SKM-1 (cell line): ENCODE measurements around the gene SRP54.
"Not testable (repeated sequence)": the region's sequence is repeated elsewhere in the genome, so short reads cannot be mapped to it uniquely, and the experiment has no call there.

Experiments
- DNase-seq: peaks from one replicate; lab custom pipeline; 2025; ENCODE audit not compliant: unreplicated experiment; lab: John Stamatoyannopoulos, UW

SRP54 gene

DNA sequence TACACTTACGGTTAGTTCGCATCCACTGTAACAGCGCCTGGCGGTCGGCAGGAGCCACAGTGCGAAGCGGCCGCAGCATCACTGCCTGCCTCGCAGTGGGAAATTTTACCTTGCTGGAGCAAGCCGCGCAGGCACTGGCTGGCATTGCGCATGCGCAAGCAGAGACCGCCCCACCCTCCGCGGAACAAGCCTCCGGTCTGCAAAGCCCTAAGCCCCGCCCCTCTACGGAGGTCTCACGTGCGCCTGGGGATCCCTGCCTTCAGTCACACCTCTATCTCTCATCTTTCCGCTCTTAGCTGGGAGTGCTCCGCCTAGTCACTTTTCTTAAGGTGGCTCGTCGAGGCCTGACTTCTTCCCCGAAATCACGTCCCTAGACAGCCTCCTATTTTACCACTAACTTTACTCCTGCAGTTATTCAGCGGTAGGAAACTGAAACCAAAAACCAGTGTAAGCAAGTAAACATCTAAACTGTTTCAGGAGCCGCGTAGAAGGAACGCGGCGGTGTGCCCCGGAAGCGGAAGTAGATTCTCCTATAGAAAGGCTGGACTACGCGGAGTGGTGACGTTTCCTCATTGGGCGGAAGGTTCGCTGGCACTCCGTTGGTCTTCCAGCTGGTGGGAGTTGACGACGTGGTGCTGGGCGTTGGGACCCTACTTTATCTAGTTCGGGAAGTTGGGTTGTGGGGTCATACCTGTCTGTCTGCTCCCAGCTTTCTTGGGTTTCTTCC lies at the start of gene SRP54:
Gene SRP54 (plus strand): TSS at position 572 of the 727 bp plus-strand sequence. CDS start 13,718 bp downstream, outside the sequence.
- peak; percentile 86 for DNase-seq

DNA sequence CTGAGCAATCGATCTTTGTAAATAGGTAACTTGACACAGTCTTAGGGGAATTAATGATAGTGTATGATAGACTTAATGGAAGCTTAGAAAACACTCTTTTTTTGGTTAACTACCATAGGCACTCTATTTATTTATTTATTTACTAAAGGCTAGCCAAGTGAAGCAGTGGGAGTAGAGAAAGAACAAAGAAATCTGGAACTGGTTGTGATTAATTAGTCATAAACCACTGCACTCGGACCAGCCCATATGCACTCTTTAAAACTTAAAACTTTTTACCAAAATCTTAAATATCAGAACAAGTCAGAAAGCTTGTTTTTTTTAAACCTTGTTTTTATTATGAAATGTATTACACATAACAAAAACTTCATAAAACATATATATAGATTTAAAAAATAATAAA lies 49.5 kb upstream of the SRP54 start:
- no peak for DNase-seq

DNA sequence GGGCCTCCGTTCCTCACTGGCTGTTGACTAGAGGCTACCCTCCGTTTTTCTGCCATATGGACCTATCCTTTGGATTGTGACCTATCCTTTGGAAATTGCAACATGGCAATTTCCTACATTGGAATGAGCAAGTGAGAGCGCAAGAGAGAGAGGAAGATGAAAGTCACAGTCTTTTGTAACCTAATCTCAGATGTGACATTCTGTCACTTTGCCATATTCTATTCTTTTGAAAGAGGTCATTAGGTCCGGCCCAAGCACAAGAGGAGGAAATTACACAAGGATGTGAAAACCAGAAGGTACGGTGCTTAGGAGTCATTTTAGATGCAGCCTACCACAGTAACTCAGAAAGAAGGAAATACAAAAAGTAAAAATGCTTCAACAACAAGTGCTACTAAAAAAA lies 47.3 kb upstream of the SRP54 start:
- DNase-seq, result peak; percentile 61

DNA sequence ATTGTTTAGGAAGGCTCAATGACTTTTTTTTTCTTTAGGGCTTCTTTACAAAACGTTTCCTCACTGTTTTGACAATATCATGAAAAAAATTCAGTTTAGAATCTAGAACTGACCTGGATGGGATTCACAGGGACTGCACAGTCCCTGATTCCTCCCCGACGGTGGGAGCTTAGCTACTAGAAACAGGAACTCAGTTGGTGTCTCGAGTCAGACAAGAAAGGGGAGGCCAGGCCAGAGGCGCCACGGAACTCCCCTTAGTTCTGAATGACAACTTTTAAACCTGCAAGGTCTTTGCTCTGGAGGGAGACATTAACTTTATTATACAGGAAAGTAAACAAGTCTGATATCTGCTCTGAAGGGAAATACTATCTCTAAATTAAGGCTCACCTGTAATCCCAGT lies 45.4 kb upstream of the SRP54 start:
- DNase-seq, result no peak

DNA sequence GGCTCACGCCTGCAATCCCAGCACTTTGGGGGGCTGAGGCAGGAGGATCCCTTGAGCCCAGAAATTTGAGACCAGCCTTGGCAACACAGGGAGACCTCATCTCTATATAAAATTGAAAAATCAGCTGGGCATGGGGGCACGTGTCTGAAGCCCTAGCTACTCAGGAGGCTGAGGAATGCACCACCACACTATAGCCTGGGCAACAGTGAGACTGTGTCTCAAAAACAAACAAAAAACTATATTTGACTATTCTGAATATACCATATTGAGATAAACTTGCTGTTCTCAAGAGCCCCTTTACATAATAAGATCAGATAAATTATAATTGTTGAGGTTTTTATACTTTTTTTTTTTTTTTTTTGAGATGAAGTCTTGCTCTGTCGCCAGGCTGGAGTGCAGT lies 44.9 kb upstream of the SRP54 start:
- no peak for DNase-seq

DNA sequence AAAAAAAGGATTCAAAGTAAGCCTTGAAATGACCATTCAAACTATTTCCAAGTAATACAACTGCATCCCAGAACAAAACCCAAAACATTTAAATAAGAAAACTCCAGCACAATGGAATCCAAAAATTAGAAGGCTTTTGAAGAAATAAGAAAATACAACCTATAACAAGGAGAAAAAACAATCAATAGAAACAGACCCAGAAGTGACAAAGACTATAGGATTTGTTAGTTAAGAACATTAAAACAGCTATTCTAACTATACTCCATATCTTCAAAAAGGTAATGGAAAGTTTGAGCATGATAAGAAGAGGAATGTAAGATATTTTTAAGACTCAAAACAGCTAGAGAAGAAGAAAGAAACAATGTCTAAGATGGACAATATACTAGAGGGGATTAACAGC lies 39.3 kb upstream of the SRP54 start:
- DNase-seq, result no peak

DNA sequence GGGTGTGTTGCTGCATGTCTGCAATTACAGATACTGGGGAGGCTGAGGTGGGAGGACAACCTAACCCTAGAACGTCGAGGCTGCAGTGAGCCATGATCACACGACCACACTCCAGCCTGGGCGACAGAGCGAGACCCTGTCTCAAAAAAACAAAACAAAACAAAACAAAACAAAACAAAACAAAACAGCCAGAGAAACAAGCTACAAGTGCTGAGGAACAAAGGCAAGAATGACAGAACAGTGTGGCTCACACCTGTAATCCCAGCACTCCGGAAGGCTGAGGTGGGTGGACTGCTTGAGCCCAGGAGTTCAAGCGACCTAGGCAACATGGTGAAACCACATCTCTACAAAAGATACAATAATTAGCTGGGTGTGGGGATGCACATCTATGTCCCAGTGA lies 38.0 kb upstream of the SRP54 start:
- no peak for DNase-seq

DNA sequence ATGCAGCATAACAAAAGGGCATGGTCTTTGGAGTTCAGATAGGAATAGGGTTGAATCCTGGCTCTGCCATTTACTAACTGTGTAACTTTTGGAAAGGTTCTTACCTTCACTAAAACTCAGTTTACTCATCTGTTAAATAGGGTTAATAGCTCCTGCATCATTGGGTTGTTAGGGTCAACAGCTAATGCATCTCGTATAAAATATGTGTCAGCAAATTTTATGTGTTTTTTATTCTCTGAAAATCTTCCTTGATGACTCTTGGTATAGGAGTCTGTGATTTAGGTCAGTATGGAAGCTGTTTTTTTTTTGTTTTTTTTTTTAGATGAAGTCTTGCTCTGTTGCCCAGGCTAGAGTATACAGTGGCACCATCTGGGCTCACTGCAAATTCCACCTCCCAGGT lies 36.1 kb upstream of the SRP54 start:
- DNase-seq, result no peak

DNA sequence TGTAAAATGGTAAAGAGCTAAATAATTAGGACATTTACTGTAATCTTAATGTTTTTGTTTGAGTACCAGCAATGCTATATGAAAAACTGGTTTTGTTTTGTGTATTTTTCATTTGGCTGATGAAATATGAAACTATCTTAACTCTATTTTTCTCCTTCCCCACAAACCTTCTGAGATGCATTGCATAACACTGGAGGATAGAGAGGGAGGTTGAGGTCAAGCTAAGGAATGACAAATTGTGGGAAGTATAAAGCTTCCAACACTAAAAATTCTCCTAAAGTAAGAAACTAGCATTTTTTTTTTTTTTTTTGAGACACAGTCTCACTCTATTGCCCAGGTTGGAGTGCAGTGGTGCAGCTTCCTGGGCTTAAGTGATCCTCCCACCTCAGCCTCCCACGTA lies 31.5 kb upstream of the SRP54 start:
- no peak for DNase-seq

DNA sequence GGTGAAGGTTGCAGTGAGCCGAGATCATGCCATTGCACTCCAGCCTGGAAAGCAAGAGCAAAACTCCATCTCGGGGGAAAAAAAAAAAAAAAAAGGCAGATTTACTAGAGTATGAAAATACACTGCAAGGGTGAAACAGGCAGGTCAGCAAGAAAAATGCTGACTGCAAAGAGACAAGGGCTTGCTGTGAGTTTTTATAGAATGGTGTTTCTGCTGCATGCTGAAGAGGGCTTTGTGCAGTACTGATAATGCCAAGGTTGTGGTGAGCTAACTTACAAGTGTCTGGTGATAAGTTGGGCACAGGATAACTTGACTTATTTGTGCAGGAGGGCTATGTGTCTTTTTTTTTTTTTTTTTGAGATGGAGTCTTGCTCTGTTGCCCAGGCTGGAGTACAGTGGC lies 25.9 kb upstream of the SRP54 start:
- no peak for DNase-seq

DNA sequence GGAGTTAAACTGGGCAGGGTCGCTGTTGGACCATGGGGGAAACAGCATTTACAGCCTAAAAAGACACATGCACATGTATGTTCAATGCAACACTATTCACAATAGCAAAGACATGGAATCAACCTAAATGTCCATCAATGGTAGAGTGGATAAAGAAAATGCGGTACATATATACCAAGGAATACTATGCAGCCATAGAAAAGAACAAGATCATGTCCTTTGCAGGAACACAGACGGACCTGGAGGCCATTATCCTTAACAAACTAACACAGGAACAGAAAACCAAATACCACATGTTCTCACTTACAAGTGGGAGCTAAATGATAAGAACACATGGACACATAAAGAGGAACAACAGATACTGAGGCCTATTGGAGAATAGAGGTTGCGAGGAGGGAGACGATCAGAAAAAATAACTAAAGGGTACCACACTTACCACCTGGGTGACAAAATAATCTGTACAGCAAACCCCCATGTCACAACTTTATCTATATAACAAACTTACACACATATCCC lies 25.0 kb upstream of the SRP54 start:
- DNase-seq, result no peak

DNA sequence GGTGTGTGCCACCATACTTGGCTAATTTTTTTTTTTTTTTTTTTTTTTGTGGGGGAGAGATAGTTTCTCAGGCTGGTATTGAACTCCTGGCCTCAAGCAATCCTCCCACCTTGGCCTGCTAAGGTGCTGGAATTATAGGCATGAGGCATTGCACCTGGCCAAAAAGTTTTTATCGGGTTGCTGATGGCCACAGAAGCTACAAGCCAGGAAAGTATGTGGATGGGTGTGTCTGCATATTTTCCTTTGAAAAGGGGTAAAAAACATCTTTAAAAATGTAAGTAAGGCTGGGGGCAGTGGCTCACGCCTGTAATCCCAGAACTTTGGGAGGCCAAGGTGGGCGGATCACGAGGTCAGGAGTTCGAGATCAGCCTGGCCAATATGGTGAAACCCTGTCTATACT lies 20.7 kb upstream of the SRP54 start:
- DNase-seq, result not testable (repeated sequence)

DNA sequence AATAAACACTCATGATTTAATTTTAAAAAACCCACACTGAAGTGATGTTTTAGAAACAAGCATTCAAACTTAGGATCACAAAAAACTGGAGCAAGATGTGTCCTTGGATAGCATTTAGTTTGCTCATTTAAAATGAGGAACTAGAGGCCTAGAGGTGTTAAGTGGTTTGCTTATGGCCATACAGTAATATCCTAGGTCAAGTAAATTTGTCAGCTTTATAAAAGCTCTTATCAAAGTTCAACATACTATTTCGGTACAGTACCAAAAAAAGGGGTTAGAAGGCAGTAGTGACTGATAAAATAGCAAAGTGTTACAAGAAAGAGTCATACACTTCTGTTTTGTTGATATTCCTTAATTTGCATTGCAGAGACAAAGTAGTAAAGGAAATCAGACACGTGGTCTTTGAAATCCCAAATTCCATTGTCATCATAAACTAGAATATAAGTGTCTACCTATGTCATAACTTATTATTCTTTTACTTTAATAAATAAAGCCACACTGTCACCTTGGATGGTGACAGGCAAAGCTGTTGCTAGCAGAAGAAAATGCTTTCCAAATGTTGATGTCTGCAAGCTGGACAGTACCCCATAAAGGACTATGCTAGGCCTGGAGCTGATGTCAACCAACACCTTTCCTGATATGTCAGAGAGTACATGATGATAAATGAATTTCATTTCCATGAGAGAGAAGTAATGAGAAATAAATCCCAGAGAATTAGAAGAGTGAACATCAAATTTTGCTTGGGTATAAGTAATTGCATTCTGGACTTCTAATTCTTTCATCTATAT lies 17.6 kb upstream of the SRP54 start:
- no peak for DNase-seq

DNA sequence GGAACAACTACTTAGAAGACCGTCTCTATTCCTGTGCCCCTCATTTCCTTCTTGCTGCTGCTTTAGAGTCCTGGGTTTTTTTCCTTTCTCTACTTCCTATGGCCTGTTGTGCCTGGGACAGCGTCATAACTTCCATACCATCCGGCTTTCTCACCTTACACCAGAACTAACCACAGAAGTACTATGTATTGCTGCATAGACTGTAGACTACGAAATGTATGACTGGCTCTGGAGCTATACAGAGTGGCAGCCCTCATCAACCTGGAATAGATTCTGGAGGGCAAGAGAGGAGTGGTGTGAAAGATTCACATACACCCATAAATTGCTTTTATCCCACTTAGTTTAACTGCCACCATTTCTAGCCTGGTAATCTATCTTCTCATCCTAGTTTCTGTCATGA lies 16.9 kb upstream of the SRP54 start:
- DNase-seq, result no peak

DNA sequence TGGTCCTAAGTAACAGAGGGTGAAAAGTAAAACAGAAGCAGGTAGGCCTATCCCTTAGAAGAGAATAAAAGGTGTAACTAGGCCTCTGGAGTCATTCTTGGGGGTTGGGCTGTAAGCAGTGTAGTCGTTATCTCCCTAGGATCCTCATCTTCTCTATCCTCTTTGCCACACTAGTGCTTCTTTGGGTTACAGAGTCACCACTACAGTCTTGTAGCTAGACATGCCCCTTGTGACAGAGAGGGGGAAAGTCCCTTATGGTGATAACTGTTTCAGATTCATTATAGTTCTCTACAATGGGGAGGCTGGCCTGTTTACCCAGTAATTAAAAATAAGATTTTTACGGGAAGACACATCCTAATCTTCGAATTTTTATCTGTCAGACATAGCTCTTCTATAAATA lies 16.4 kb upstream of the SRP54 start:
- no peak for DNase-seq

DNA sequence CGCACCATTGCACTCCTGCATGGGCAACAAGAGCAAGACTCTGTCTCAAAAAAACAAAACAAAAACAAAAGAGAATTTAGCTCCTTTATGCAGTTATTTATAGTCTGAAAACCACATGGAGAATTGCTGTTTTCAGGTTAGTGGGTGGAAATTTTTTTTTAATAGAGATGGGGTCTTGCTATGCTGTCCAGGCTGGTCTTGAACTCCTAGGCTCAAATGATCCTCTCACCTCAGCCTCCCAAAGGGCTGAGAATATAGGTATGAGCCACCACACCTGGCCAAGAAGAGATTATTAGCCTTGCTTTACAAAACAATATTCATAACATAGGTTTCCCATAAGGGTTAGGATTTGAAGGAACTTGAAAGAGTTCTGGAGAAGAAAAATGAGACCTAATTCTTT lies 12.1 kb upstream of the SRP54 start:
- DNase-seq, result no peak

DNA sequence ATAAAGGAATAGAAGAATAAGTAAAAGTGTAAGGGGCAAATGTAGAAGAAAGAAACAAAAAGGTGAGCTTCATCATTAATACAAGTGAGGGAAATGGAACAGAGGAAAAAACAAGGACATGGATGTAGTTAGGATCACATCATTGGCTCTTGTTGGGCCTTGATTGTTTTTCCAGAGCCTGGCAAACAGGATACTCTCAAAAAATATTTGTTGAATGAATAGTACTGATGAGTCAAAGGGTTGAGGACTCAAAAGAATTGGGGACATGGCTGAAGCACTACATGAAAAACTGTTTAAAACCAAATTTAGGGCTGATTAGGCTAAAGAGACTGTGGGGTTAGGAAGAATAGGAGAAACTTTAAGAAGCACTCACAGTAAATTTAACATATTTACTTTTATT lies 11.4 kb upstream of the SRP54 start:
- no peak for DNase-seq

DNA sequence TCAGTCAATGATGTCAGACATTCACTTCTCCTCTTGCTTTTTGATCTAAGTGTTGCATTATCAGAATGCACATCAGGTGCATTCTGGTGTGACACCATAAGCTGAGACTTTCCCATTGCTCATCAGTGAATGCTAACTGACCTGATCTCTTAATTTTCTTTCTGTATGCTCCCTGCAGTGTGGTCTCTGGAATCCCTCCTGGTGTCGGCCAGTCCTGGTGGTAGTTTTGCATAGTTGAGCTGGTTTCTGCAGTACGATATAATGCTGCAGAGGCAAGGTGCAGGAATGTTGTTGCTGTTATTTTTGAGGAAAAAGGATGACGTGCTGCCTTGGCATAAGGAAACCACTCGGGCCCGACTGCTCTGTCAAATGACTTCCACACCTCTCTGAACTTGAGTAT lies 11.0 kb upstream of the SRP54 start:
- DNase-seq, result no peak

DNA sequence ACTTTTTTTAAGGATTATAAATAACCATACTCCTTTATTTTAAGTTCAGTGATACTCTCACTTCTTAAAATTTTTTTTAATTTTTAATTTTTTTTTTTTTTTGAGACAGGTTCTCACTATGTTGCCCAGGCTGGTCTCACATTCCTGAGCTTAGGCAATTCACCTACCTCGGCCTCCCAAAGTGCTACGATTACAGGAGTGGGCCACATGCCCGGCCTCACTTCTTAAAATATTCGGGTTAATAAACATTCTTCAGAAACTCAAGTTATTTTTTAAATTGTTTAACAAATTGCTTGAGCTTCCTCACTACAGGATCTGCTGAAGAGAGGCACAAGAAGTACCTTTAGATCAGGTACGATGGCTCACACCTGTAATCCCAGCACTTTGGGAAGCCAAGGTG lies 4.3 kb upstream of the SRP54 start:
- no peak for DNase-seq

DNA sequence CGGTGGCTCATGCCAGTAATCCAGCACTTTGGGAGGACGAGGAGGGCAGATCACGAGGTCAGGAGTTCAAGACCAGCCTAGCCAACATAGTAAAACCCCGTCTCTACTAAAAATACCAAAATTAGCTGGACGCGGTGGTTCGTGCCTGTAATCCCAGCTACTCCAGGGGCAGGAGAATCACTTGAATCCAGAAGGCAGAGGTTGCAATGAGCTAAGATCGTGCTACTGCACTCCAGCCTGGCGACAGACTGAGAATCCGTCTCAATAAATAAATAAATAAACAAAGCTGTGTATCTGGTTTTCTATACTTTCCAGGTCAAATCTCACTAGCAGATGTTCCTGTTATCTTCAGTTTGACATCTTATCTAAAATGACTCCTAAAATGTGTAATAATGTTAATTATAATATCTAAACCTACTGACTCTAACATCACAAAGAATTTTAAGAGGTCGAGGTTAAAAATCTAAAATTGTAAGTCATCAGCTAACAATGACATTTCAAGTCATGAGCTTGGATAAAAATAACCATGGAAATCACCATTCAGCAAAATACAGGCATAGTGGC lies 2.4 kb upstream of the SRP54 start:
- no peak for DNase-seq

DNA sequence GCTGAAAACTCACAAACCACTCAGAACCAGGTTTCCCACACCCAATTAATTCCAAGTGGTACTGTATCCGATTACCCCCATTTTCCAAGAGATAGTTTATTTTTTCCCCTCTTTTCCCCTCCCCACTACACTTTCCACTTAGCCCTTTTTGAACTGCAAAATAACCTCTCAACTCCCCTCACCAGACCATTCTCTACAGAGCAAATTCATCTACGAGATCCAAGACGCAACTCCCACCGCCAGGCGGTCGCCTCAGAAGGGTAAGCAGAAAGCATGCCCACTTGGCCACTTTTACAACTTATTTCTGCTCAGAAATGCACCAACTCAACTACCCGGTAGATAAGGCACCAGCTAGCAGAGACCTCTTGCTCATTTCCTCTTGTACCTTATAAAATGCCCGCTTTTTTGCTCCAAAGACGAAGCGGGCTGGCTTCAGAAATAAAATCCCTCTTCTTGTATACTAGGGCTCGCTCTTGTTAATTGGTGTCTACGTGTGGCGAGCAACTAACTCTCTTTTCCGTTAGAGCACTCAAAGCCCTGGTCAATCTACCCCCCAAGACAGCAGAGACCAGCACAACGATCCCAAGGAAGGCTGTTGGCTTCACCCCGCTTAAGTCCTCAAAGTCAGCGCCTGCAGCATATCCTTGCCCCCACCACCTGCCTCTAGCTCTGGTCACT lies 910 bp upstream of the SRP54 start:
- no peak for DNase-seq
